Rectal smooth muscle tissue (tissue), 1 donor: ENCODE data around the gene STRBP.

Experiments
- H3K27ac ChIP-seq: one replicate; pipeline ENCODE4 v1.7.0; 2013; ENCODE audit warnings: low read depth, low read length, inconsistent platforms
- H3K27me3 ChIP-seq: one replicate; pipeline ENCODE4 v1.7.0; 2013; ENCODE audit warnings: low read length; ENCODE audit not compliant: control insufficient read depth, insufficient read depth
- H3K36me3 ChIP-seq: one replicate; pipeline ENCODE4 v1.7.0; 2013; ENCODE audit warnings: low read length; ENCODE audit not compliant: control insufficient read depth, insufficient read depth
- H3K4me1 ChIP-seq: one replicate; pipeline ENCODE4 v1.7.0; 2013; ENCODE audit warnings: low read length; ENCODE audit not compliant: control insufficient read depth, insufficient read depth
- H3K4me3 ChIP-seq: one replicate; pipeline ENCODE4 v1.7.0; 2013; ENCODE audit warnings: low read length
- H3K9ac ChIP-seq: one replicate; pipeline ENCODE4 v1.7.0; 2013; ENCODE audit warnings: low read length

STRBP gene

DNA sequence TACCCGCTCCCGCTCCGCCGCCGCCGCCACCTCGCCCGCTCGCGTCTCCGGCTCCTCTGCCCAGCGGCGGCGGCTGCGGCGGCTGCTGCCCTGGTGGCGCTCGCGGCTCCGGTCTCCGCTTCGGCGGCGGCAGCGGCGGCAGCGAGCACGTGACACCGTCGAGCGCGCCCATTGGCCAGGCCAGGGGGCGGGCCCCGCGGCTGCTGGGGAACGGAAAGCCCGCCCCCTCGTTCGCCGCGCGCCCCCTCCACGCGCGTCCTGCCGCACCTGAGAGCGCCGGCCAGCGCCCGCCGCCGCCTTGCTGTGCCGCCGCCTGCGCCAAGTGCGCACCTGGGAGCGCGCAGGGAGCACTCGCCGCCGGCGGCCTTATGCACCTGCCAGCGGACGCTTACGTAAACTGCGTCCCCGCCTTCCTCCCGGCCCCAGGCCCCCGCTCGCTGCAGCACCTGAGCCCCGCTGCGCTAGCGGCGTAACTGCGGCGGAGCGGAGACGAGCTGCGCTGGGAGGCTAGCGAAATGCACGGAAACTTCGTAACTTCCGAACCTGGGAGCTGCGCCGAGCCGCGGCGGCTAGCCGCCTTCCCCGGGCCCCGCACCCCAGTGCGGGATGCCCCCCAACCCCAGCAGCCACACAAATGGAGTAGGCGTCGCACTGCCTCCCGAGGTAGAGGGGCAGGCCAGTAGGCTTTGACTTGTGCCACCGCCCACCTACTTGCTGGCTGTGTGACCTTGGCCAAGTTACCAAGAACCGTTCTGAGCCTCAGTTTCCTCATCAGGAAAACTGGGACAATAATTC is at the start of gene STRBP:
Gene STRBP (minus strand): TSS at position 122 of the 795 bp plus-strand sequence. CDS start 84,452 bp downstream, outside the sequence.
- peak within 1 kb of the TSS; percentile 45 for H3K27ac ChIP-seq
- H3K9ac ChIP-seq: peak within 1 kb of the TSS; percentile 77
- H3K4me1 ChIP-seq: peaks cover 2% of the 10 kb centered on the region
- H3K4me3 ChIP-seq: peak within 1 kb of the TSS; percentile 82
- no peaks in the 10 kb centered on the region for H3K27me3 ChIP-seq
- H3K36me3 ChIP-seq: no peaks in the 10 kb centered on the region

DNA sequence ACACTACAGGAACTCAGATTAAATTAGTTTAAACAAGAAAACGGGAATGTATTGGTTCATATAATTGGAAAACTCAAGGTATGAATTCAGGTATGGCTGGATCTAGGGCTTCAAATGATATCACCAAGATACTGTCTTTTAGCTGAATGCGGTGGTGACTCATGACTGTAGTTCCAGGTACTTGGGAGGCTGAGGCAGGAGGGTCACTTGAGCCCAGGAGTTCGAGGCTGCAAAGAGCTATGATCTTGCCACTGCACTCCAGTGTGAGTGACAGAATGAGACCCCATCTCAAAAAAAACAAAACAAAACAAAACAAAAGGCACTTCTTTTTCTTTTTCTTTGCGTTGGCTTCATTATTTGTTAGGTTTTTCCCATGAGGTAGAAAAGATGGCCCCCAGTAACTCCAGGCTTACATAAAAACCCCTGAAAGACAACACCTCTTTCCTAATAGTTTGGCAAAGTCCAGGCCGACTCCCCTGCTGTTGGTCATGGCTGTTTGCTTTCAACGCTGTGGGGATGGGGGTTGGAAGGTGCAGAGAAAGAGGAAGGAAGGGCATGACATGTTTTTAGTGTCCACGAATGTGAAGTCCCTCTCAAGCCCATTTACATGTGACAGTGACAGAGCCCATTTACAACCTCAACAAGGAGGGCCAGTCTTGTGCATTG is 47.8 kb upstream of the STRBP start:
- Histone ChIP-seq H3K36me3 (no peaks in the 10 kb centered on the region), H3K9ac (no peak overlapping the region), H3K4me1 (peaks cover 13% of the 10 kb centered on the region), H3K4me3 (no peak overlapping the region), H3K27ac (no peak overlapping the region), H3K27me3 (no peaks in the 10 kb centered on the region)

DNA sequence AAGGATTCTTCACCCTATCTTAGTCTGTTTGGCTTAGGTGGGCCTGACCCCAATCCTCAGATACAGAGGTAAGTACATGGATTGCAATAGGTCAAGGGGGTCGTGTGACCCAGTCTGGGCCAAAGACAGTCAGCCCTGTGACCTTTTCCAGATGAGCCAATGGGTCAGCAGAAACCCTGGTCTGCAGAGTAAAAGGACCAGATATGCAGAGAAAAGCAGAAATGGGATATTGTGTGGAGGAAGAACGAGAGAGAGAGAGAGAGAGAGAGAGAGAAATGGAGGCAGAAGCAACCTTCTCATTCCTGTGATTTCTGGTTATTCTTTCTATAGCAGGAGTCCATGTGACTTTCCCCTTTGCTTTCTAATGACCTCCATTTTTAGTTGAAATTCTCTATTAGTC is 47.2 kb upstream of the STRBP start:
- H3K4me3 ChIP-seq: no peak overlapping the region
- no peaks in the 10 kb centered on the region for H3K27me3 ChIP-seq
- peaks cover 13% of the 10 kb centered on the region for H3K4me1 ChIP-seq
- no peaks in the 10 kb centered on the region for H3K36me3 ChIP-seq
- no peak overlapping the region for H3K27ac ChIP-seq
- H3K9ac ChIP-seq: no peak overlapping the region

DNA sequence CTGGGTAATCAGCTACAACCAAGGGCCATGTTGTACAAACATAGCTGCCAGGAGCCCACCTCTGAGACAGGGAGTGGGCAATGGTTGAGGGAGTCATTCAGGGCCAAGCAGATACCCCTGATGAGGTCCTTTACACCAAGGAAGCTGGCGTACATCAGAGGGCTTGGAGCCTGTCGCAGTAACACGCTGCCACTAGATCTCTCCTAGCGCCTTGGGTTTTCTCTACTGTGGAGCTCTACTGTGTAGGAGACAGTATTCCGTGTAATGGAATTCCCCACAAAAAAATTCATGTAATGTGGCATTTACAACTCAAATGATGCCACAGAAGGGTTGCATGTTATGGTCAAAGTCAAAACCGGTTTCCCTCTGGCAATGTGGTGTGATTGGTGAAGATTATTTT is 46.2 kb upstream of the STRBP start:
- H3K36me3 ChIP-seq: no peaks in the 10 kb centered on the region
- H3K4me1 ChIP-seq: peaks cover 13% of the 10 kb centered on the region
- no peak overlapping the region for H3K9ac ChIP-seq
- no peak overlapping the region for H3K27ac ChIP-seq
- no peaks in the 10 kb centered on the region for H3K27me3 ChIP-seq
- no peak overlapping the region for H3K4me3 ChIP-seq

DNA sequence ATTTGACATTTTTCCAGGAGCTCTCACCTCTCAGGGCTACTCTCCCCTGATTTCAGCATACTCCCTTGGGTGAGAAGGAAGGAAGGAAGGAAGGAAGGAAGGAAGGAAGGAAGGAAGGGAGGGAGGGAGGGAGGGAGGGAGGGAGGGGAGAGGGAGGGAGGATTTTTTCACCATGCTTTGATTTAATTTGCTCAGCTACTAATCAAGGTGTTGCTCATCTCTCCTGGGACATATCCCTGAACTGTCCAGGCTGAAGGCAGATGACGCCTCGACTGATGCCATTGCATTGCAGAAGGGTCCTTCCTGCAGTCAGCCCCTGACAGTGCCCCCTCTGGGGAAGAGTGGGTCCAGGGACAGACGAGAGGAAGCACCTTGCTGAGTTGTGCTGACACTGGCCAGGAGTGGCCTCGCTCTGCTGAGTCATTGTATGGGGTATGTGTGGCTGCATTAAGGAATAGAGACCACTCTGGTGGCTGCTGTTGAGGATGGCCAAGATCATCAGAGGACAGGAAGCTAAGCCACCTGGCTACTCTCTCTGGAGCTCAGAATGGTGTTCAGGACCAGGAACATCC is 44.0 kb upstream of the STRBP start:
- H3K27me3 ChIP-seq: no peaks in the 10 kb centered on the region
- H3K4me3 ChIP-seq: no peak overlapping the region
- no peak overlapping the region for H3K27ac ChIP-seq
- no peaks in the 10 kb centered on the region for H3K36me3 ChIP-seq
- no peaks in the 10 kb centered on the region for H3K4me1 ChIP-seq
- no peak overlapping the region for H3K9ac ChIP-seq

DNA sequence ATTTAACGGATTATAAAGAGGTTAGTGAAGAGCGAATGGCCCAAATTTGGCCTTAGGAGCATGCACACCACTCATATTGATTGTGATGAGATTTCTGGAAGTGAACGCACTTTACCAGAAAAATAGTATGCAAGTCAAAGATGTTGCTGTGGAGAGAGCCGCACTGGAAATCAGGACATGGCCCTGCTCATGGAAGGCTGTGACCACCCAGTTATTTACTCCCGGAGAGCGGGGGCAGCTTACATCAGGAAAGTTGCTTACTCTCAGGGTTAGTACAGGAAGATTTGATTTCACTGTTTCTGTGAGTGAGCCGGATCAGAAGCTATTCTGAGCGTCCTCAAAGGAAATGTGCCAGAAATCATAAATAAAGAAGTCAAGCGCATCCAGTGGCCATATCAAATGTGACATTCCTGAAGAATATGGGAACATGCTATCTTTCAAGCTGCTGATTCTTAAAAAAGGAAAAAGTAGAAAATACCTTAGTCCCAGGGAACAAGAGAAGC is 42.9 kb upstream of the STRBP start:
- Histone ChIP-seq H3K9ac (no peak overlapping the region), H3K4me3 (no peak overlapping the region), H3K36me3 (no peaks in the 10 kb centered on the region), H3K27ac (no peak overlapping the region), H3K27me3 (no peaks in the 10 kb centered on the region), H3K4me1 (no peaks in the 10 kb centered on the region)

DNA sequence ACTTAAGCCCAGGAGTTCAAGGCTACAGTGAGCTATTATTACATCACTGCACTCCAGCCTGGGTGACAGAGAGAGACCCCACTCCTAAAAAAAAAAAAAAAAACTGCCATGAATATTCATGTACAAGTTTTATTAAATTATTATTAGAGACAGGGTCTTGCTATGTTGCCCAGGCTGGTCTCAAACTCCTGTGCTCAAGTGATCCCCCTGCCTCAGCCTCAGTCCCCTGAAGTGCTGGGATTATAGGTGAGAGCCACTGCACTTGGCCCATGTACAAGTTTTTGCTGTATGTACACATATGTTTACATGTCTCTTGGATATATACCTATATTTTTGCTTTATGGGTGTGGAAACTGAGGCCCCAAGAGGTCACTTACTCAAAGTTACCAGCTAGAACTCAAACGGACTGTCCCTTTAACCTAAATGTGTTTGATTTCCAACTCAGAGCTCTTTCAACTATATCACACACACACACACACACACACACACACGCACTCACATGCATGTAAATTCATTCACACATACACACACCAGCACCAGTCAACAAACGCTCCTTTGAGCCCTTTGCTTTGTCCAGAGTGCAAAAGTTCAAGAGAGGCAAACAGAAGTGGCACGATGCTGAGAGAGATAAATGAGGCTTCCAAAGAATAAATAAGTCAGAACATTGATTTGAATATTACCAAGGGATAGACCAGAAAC is 42.3 kb upstream of the STRBP start:
- Histone ChIP-seq H3K27me3 (no peaks in the 10 kb centered on the region), H3K4me3 (no peak overlapping the region), H3K9ac (no peak overlapping the region), H3K4me1 (no peaks in the 10 kb centered on the region), H3K36me3 (no peaks in the 10 kb centered on the region), H3K27ac (no peak overlapping the region)

DNA sequence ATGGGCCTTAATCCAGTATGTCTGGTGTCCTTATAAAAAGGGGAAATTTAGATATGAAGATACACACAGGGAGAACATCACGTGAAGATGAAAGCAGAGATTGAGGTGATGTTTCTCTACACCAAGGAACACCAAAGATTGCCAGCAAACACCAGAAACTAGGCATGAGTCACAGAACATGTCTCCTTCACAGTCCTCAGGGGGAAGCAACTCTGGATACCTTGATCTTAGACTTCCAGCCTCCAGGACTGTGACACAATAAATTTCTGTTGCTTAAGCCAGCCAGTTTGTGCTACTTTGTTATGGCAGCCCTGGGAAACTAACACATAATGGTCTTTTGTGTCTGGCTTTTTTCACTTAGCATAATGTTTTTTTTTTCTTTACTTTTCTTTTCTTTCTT is 41.2 kb upstream of the STRBP start:
- Histone ChIP-seq H3K9ac (no peak overlapping the region), H3K4me1 (no peaks in the 10 kb centered on the region), H3K27me3 (no peaks in the 10 kb centered on the region), H3K4me3 (no peak overlapping the region), H3K36me3 (no peaks in the 10 kb centered on the region), H3K27ac (no peak overlapping the region)

DNA sequence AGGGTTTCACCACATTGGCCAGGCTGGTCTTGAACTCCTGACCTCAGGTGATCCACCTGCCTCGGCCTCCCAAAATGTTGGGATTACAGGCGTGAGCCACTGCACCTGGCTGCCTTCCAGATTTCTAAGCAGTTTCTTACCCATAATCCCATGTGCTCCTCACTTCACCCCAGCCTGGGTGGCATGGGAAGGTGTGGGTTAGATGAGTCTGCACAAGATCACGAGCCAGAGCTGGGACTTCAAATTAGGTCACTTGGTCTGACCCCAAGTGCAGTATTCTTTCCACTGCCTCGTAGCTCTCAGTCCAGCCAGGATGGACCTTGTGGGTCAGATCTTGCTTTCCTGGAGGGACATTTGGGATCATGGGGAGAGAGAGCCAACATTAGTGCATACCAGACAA is 37.5 kb upstream of the STRBP start:
- no peak overlapping the region for H3K27ac ChIP-seq

DNA sequence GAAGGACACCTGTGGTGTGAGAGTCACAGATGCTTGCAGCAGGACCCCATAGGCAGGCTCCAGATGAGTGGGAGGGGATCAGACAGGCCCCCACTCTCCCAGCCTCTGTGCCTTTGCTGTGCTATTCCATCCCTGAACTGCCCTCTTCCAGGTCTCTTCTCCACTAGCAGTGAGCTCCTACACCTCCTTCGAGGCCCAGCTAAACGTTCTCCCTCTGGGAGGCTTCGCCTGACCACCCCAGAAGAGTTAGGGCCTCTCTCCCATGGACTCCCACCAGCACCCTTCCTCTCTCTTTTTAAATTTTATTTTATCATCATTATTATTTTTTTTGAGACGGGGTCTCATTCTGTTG is 35.9 kb upstream of the STRBP start:
- no peaks in the 10 kb centered on the region for H3K4me1 ChIP-seq
- no peak overlapping the region for H3K27ac ChIP-seq
- H3K36me3 ChIP-seq: no peaks in the 10 kb centered on the region
- no peak overlapping the region for H3K9ac ChIP-seq
- no peak overlapping the region for H3K4me3 ChIP-seq
- H3K27me3 ChIP-seq: no peaks in the 10 kb centered on the region

More for the DNA sequence above, 37.5 kb upstream of the STRBP start:
- Histone ChIP-seq H3K9ac (no peak overlapping the region), H3K27me3 (no peaks in the 10 kb centered on the region), H3K4me1 (no peaks in the 10 kb centered on the region), H3K4me3 (no peak overlapping the region), H3K36me3 (no peaks in the 10 kb centered on the region)

DNA sequence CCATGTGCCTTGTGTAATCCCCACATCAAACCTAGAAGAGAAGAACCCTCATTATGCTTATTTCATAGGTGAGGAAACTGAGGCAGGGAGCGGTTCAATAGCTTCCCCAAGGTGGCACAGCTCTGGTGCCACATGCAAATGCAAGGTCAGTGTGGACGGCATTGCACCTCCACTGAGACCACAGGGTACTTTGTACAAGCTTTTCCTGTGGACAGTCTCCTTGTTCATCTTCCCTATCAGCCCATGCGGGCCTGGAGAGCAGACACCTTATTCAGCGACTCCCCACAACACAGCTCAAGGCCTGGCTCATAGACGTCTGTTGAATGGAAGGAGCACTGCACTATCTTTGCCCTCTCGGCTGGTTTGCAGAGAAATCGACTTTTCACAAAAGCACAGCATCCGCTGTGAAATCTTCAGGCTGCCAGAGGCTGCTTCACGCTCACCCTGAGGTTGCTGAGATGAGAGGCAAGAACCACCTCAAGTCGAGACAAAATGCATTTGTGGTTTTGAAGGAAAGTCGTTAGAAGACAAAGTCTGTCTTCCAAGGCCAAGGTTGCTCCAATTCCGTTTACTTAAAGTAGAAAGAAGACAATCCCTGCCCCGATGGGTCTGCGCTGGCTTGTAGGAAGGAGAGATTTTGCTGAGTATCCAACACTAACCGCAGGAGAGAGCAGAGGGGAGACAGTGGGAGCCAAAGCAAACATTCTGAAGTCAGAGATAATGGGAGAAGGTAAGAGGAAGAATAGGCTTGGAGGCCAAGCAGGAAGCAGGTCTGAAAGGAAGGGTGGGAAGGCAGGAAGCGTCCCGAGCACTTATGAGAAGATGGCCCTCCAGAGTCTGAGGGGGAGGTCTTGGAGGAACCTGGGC is 34.2 kb upstream of the STRBP start:
- no peaks in the 10 kb centered on the region for H3K36me3 ChIP-seq
- no peak overlapping the region for H3K4me3 ChIP-seq
- no peaks in the 10 kb centered on the region for H3K4me1 ChIP-seq
- H3K9ac ChIP-seq: no peak overlapping the region
- H3K27me3 ChIP-seq: no peaks in the 10 kb centered on the region
- no peak overlapping the region for H3K27ac ChIP-seq
